PC-9 (cell line): ENCODE measurements around the gene QDPR.

Source experiments
- CTCF ChIP-seq: fragments of 200-600 bp; sonication (generic); conservative IDR thresholded peaks from 2 replicates; pipeline ENCODE4 v1.6.1; 2017; ENCODE audit warnings: mixed run types, antibody characterized with exemption, mild to moderate bottlenecking, moderate library complexity
- EZH2 ChIP-seq: fragments of 200-600 bp; sonication (generic); IDR thresholded peaks from 2 replicates; pipeline ENCODE4 v1.8.0; 2017; ENCODE audit warnings: antibody characterized with exemption, low read depth

GRCh38 chr4:17492058-17492741, 19.7 kb downstream of the QDPR start:
- TF ChIP-seq CTCF (no peak), EZH2 (no peak)
